CMK (cell line): ENCODE data around the gene BCAS4.

Experiments used
- DNase-seq: peaks from one replicate; pipeline ENCODE4 v3.0.0-alpha.2; 2010; ENCODE audit warnings: low read depth

BCAS4 gene

GRCh38 chr20:50911716-50912115 is 116.9 kb downstream of the BCAS4 start:
- DNase-seq: no peak

DNA sequence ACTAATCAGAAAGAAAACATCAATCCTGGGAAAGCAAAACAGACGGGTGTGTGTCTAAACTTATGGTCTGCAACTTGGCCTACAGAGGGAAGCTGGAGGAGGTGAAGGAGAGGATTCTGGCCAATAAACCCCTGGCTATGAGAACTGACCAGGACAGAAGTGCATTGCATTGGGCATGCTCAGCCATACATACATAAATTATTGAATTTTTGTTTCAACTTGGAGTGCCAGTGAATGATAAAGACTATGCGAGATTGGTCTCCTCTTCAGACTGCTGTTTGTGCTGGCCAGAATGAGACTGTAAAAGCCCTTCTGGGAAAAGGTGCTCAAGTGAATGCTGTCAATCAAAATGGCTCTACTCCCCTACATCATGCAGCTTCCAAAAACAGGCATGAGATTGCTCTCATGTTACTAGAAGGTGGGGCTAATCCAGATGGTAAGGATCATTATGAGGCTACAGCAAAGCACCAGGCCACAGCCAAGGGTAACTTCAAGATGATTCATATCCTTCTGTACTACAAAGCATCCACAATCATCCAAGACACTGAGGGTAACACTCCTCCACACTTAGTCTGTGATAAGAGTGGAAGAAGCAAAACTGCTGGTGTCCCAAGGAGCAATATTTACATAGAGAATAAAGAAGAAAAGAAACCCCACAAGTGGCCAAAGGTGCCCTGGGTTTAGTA is 119.0 kb downstream of the BCAS4 start:
- no peak for DNase-seq

GRCh38 chr20:50915424-50915823 is 120.6 kb downstream of the BCAS4 start:
- DNase-seq: no peak

DNA sequence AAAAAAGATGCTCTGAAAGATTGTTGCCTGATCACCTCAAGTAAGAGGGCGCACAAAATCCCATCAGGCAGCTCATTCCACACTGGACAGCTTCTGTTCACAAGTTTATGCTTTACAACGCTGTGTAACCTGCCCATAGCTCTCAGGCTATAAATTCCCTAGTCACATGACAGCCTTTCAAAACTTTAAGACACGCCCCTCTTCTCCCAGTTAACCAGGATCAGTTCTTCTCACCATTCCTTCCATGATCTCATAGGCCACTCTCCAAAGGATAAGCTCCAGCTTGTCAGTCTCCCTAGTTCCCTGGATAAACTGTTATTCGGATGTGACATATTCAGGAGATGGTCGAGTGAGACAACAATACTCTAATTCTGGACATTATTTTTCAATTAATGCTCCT is 121.4 kb downstream of the BCAS4 start:
- no peak for DNase-seq

- no peak for DNase-seq
These were observed 122.1 kb downstream of the BCAS4 start for GRCh38 chr20:50916934-50917333.

DNA sequence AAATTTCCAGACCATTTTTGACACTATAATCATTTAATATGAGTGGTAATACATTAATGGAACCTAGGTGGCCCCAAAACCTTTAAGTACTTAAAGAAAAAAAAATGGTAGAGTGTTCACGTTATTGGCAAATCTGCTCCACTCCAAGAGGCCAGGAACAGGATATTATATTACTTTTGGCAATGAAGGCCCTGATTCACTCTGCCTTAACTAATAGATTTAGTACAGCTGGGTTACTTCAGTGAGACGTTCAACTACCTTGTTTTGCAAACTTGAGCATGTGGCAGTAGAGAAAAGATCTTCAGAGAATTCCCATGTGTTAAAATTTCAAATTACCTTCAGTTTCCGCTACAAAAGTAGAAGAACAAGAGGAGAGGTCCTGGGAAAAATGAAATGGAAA is 123.5 kb downstream of the BCAS4 start:
- DNase-seq: no peak

GRCh38 chr20:50919567-50919966 is 124.7 kb downstream of the BCAS4 start:
- no peak for DNase-seq

DNA sequence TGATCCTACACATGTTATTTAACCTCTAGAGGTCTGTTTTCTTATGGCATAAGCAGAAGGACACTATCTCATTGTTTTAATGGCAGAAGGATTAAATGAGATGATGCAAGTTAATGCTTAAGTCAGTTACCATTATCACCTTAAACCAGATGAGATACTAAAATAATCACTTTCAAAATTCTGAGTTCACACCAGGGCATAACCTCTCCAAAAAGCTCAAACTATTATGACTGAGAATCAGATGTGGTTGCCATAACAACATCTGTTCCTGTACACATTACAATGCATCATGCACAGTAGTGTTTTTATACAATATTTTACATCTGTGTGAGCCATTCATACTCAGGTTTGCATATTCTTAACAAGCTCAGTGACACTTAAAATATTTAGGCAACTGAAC is 126.1 kb downstream of the BCAS4 start:
- no peak for DNase-seq

- DNase-seq: no peak
These were observed 127.1 kb downstream of the BCAS4 start for GRCh38 chr20:50921803-50922501.

GRCh38 chr20:50924261-50924920 is 129.5 kb downstream of the BCAS4 start:
- DNase-seq: no peak

GRCh38 chr20:50926530-50926929 is 131.7 kb downstream of the BCAS4 start:
- DNase-seq: no peak
